ENCODE results near the gene WNT11. TPM values are rescaled to one million over a fixed set of nuclear protein-coding genes. Genes with fewer than 3 reads are reported as not detected.

The WNT11 gene
- total RNA-seq, 1 experiment from 2014 or later, result not detected

DNA sequence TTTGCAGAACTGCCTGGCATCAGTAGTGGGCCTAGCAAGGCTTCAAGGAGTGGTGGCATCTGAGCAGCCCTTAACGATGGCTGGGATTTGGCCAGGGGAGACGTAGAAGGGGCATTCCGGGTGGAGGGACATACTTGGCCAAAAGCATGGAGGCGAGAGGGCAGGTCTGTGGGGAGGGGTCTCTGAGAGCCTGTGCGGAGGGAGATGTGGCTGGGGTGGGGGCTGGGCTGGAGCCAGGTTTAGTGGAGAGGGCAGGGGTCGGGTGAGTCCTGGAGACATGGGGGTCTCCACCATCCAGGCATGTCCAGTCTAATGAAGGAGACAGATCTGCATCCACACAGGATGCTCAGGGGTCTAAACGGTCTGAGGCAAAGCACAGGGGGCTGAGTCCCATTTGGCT is 34.4 kb upstream of the WNT11 start:
- BruUV-seq (replicated peaks), result no TSS peak
- peaks cover 14% of the 10 kb centered on the region for H3K4me1 Mint-ChIP-seq (ENCODE audit: low read depth, unreplicated experiment)
- DNase-seq, result no peak
- intact Hi-C loops (cut with micrococcal nuclease; ENCODE audit: unreplicated experiment), result no loop called here
- CTCF ChIA-PET, result no interaction called here
- no peak overlapping the region for H3K4me3 Mint-ChIP-seq (ENCODE audit: low read depth, unreplicated experiment)
- no peak overlapping the region for H3K27ac Mint-ChIP-seq (ENCODE audit: unreplicated experiment)
- H3K36me3 Mint-ChIP-seq (ENCODE audit: insufficient read depth, unreplicated experiment), result peaks cover 11% of the 10 kb centered on the region
- H3K27me3 Mint-ChIP-seq (ENCODE audit: unreplicated experiment), result peaks cover 59% of the 10 kb centered on the region
- no peak for TF ChIP-seq CTCF (IDR thresholded peaks at IDR 0.05; ENCODE audit: unreplicated experiment)
- no peaks in the 10 kb centered on the region for H3K9me3 Mint-ChIP-seq (ENCODE audit: low read depth, unreplicated experiment)

DNA sequence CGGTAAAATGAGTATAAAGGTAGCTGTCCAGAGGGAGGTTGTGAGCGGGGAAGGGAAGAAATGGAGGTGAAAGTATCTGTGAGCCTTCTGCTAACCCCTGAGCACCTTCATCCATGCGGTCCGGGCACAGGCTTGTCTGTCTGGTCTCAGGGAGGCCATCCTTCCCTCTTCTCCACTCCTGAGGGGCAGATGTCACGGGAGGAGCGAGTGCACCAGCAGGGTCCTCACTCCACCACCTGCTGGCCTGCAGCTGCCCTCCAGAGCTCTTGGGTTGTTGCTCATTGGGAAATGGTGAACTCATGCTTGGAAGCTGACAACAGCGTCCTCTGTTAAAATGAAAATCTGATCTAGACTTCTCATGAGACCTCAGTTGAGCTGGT is 33.8 kb upstream of the WNT11 start:
- BruUV-seq (replicated peaks), result no TSS peak
- no peak for DNase-seq
- TF ChIP-seq CTCF (IDR thresholded peaks at IDR 0.05; ENCODE audit: unreplicated experiment), result no peak
- Mint-ChIP-seq H3K4me1 (ENCODE audit: low read depth, unreplicated experiment) (peaks cover 19% of the 10 kb centered on the region), H3K36me3 (ENCODE audit: insufficient read depth, unreplicated experiment) (peaks cover 17% of the 10 kb centered on the region), H3K27ac (ENCODE audit: unreplicated experiment) (no peak overlapping the region), H3K27me3 (ENCODE audit: unreplicated experiment) (peaks cover 59% of the 10 kb centered on the region), H3K4me3 (ENCODE audit: low read depth, unreplicated experiment) (no peak overlapping the region), H3K9me3 (ENCODE audit: low read depth, unreplicated experiment) (no peaks in the 10 kb centered on the region)
- intact Hi-C loops (cut with micrococcal nuclease; ENCODE audit: unreplicated experiment), result no loop called here
- CTCF ChIA-PET, result no interaction called here

GRCh38 chr11:76239483-76240160 is 33.3 kb upstream of the WNT11 start:
- Mint-ChIP-seq H3K27me3 (ENCODE audit: unreplicated experiment) (peaks cover 54% of the 10 kb centered on the region), H3K27ac (ENCODE audit: unreplicated experiment) (no peak overlapping the region), H3K4me3 (ENCODE audit: low read depth, unreplicated experiment) (no peak overlapping the region), H3K36me3 (ENCODE audit: insufficient read depth, unreplicated experiment) (peaks cover 22% of the 10 kb centered on the region), H3K4me1 (ENCODE audit: low read depth, unreplicated experiment) (peaks cover 19% of the 10 kb centered on the region), H3K9me3 (ENCODE audit: low read depth, unreplicated experiment) (no peaks in the 10 kb centered on the region)
- DNase-seq, result no peak
- intact Hi-C loops (cut with micrococcal nuclease; ENCODE audit: unreplicated experiment), result no loop called here
- no peak for TF ChIP-seq CTCF (IDR thresholded peaks at IDR 0.05; ENCODE audit: unreplicated experiment)
- no TSS peak for BruUV-seq (replicated peaks)
- CTCF ChIA-PET, result no interaction called here

DNA sequence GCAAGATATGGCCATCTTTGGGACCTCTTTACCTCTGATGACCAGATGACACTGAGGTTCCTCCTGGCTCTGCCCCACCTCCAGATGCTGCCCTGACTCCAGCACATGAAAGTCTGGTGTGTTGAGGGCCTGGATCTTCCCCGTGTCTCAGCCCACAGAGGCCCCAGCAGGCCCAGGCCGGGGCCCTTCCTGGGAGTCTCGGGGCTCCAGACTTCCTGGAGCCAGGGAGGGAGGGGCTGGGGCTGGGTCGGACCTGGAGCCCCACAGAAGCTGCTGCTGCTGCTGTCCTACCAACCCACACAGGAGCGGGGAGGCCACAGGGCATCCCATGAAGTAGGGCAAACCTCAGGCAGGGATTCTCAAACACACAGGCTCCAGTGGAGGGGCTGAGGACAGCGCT is 32.2 kb upstream of the WNT11 start:
- H3K4me3 Mint-ChIP-seq (ENCODE audit: low read depth, unreplicated experiment), result no peak overlapping the region
- no peak for TF ChIP-seq CTCF (IDR thresholded peaks at IDR 0.05; ENCODE audit: unreplicated experiment)
- BruUV-seq (replicated peaks), result no TSS peak
- H3K27me3 Mint-ChIP-seq (ENCODE audit: unreplicated experiment), result peaks cover 44% of the 10 kb centered on the region
- H3K4me1 Mint-ChIP-seq (ENCODE audit: low read depth, unreplicated experiment), result peaks cover 19% of the 10 kb centered on the region
- H3K27ac Mint-ChIP-seq (ENCODE audit: unreplicated experiment), result no peak overlapping the region
- H3K9me3 Mint-ChIP-seq (ENCODE audit: low read depth, unreplicated experiment), result no peaks in the 10 kb centered on the region
- peaks cover 29% of the 10 kb centered on the region for H3K36me3 Mint-ChIP-seq (ENCODE audit: insufficient read depth, unreplicated experiment)
- DNase-seq, result no peak
- CTCF ChIA-PET, result no interaction called here
- intact Hi-C loops (cut with micrococcal nuclease; ENCODE audit: unreplicated experiment), result no loop called here

Measured in Calu3 (cell line).